Lower leg skin (tissue), 3 donors: ENCODE data around the gene ANKRD6.

Source experiments
- POLR2A ChIP-seq, 2 donors: fragments of 450-650 bp; IDR thresholded peaks; one replicate each; pipeline ENCODE4 v1.6.1; 2016 to 2017; ENCODE audit warnings: antibody characterized with exemption in 2 of 2, mild to moderate bottlenecking in 1 of 2, moderate library complexity in 1 of 2
- TF ChIP-seq, protein P1 (sequence below), 3 donors: fragments of 450-650 bp; IDR thresholded peaks; one replicate each; pipeline ENCODE4 v1.5.1; 2016; ENCODE audit warnings: antibody characterized with exemption in 3 of 3, mild to moderate bottlenecking in 3 of 3, moderate library complexity in 2 of 3

DNA sequence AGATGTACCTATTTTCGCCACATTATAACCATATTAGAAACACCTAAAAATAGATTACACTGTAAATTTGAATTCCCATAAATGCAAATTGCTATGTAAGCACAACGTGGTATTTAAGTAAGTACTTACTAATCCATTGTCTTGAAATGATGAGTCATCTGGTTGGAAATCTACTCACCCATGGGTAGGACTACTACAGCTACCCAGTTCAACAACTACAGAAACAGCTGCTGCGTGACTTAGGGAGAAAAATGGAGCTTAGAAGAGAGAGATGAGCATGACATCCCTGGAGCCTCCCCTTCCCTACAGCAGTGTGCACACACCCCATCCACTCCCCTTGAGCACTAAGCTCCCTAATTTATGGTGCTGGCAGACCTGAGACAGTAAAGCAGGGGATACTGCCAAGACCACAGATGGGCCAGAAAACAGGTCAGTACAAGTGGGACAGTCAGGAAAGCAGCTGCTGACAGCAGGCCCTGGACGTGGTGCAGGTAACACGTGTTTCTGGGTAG lies 47.7 kb upstream of the ANKRD6 start:
- TF ChIP-seq, protein P1, sequence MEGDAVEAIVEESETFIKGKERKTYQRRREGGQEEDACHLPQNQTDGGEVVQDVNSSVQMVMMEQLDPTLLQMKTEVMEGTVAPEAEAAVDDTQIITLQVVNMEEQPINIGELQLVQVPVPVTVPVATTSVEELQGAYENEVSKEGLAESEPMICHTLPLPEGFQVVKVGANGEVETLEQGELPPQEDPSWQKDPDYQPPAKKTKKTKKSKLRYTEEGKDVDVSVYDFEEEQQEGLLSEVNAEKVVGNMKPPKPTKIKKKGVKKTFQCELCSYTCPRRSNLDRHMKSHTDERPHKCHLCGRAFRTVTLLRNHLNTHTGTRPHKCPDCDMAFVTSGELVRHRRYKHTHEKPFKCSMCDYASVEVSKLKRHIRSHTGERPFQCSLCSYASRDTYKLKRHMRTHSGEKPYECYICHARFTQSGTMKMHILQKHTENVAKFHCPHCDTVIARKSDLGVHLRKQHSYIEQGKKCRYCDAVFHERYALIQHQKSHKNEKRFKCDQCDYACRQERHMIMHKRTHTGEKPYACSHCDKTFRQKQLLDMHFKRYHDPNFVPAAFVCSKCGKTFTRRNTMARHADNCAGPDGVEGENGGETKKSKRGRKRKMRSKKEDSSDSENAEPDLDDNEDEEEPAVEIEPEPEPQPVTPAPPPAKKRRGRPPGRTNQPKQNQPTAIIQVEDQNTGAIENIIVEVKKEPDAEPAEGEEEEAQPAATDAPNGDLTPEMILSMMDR (IDR thresholded peaks at IDR 0.05), result no peak
- TF ChIP-seq POLR2A (IDR thresholded peaks at IDR 0.05), result no peak
